IPS-20b (cell line): ENCODE results near the gene PTPRN2.
"Not testable (repeated sequence)": the region's sequence is repeated elsewhere in the genome, so short reads cannot be mapped to it uniquely, and the experiment has no call there.

ENCODE experiments used
- H3K27ac ChIP-seq: one replicate; pipeline ENCODE4 v1.5.1; 2013; ENCODE audit warnings: low read length
- H3K27me3 ChIP-seq: 2 replicates; pipeline ENCODE4 v1.6.1; 2013; ENCODE audit warnings: mild to moderate bottlenecking, low read length, inconsistent platforms; ENCODE audit not compliant: insufficient read depth
- H3K36me3 ChIP-seq: 2 replicates; pipeline ENCODE4 v1.6.1; 2013; ENCODE audit warnings: low read depth, mild to moderate bottlenecking, inconsistent platforms, low read length, moderate library complexity; ENCODE audit not compliant: insufficient read depth
- H3K4me1 ChIP-seq: 2 replicates; pipeline ENCODE4 v1.6.1; 2013; ENCODE audit warnings: mild to moderate bottlenecking, control low read depth, inconsistent platforms, low read length, moderate library complexity; ENCODE audit not compliant: insufficient read depth
- H3K4me3 ChIP-seq: 2 replicates; pipeline ENCODE4 v1.5.1; 2013; ENCODE audit warnings: mild to moderate bottlenecking, low read length, inconsistent platforms
- H3K9ac ChIP-seq: 2 replicates; pipeline ENCODE4 v1.6.1; 2013; ENCODE audit warnings: low read depth, mild to moderate bottlenecking, inconsistent platforms, low read length, moderate library complexity
- H3K9me3 ChIP-seq: 2 replicates; pipeline ENCODE4 v1.6.1; 2013; ENCODE audit warnings: mild to moderate bottlenecking, low read depth, low read length, inconsistent platforms; ENCODE audit not compliant: insufficient read depth

The PTPRN2 gene

GRCh38 chr7:158411232-158411950 lies 176.2 kb downstream of the PTPRN2 start:
- H3K4me1 ChIP-seq, result no peaks in the 10 kb centered on the region
- peaks cover 6% of the 10 kb centered on the region; the same call in 1 of the 2 replicates for H3K9me3 ChIP-seq
- no peaks in the 10 kb centered on the region for H3K36me3 ChIP-seq
- no peak overlapping the region for H3K27ac ChIP-seq
- H3K9ac ChIP-seq, result no peak overlapping the region
- H3K4me3 ChIP-seq, result no peak overlapping the region
- no peaks in the 10 kb centered on the region for H3K27me3 ChIP-seq

GRCh38 chr7:158410720-158411119 lies 176.9 kb downstream of the PTPRN2 start:
- no peak overlapping the region for H3K4me3 ChIP-seq
- no peaks in the 10 kb centered on the region for H3K4me1 ChIP-seq
- no peak overlapping the region for H3K27ac ChIP-seq
- H3K36me3 ChIP-seq, result no peaks in the 10 kb centered on the region
- no peaks in the 10 kb centered on the region for H3K27me3 ChIP-seq
- peaks cover 6% of the 10 kb centered on the region; the same call in 1 of the 2 replicates for H3K9me3 ChIP-seq
- no peak overlapping the region for H3K9ac ChIP-seq

GRCh38 chr7:158409816-158410330 lies 177.8 kb downstream of the PTPRN2 start:
- H3K27ac ChIP-seq, result no peak overlapping the region
- H3K27me3 ChIP-seq, result no peaks in the 10 kb centered on the region

DNA sequence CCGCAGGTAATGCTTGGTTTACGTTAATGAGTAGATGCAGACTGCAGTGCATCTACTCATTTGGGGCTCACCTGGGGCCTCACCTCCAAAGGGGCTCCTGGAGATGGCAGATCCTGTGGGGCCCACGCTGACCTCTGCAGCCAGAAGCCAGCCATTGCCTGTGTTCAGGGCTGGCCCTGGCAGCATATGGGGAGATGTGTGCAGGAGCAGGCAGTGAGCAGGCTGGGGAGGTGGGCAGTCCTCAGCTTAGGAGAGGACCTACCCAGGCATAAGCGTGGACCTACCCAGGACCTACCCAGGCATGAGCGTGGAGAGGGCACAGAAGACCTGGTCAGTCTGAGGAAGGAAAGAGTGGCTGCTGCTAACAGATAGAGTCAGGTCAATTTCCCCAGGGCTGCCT lies 178.5 kb downstream of the PTPRN2 start:
- Histone ChIP-seq H3K9ac (no peak overlapping the region), H3K4me3 (no peak overlapping the region), H3K4me1 (no peaks in the 10 kb centered on the region), H3K27me3 (no peaks in the 10 kb centered on the region), H3K27ac (no peak overlapping the region), H3K36me3 (no peaks in the 10 kb centered on the region), H3K9me3 (peaks cover 6% of the 10 kb centered on the region; the same call in 1 of the 2 replicates)

More at GRCh38 chr7:158409816-158410330, 177.8 kb downstream of the PTPRN2 start:
- no peaks in the 10 kb centered on the region for H3K4me1 ChIP-seq
- no peak overlapping the region for H3K9ac ChIP-seq
- no peaks in the 10 kb centered on the region for H3K36me3 ChIP-seq
- peaks cover 6% of the 10 kb centered on the region; the same call in 1 of the 2 replicates for H3K9me3 ChIP-seq
- no peak overlapping the region for H3K4me3 ChIP-seq

DNA sequence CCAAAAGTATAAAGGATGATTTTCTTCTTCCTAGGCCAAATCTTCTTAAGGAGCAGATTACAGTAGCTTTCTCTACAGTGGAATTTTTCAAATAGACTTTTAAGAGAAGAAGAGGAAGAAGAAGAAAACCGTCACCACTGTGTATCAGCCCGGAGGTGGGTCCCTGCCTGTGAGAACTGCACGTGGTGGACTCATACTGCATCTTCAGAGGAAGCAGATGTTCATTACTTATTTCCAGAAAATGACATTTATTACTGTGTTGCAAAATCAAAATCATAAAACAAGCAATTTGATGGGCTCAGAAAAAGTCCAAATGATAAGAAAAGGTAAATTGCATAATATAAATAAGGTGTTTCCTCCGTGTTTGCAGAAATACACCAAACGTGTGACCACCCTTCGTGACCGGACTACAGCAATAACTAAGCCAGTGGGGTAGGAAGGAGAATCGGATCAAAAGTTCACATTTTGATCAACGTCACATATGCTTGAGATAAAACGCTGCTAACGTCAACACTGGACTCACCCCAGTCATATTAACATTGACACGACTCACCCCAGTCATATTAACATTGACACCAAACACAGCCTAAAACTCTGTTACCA lies 179.2 kb downstream of the PTPRN2 start:
- Histone ChIP-seq H3K27me3 (no peaks in the 10 kb centered on the region), H3K9ac (no peak overlapping the region), H3K36me3 (no peaks in the 10 kb centered on the region), H3K4me1 (no peaks in the 10 kb centered on the region), H3K4me3 (no peak overlapping the region), H3K27ac (no peak overlapping the region), H3K9me3 (peaks cover 9% of the 10 kb centered on the region; the same call in 1 of the 2 replicates)

DNA sequence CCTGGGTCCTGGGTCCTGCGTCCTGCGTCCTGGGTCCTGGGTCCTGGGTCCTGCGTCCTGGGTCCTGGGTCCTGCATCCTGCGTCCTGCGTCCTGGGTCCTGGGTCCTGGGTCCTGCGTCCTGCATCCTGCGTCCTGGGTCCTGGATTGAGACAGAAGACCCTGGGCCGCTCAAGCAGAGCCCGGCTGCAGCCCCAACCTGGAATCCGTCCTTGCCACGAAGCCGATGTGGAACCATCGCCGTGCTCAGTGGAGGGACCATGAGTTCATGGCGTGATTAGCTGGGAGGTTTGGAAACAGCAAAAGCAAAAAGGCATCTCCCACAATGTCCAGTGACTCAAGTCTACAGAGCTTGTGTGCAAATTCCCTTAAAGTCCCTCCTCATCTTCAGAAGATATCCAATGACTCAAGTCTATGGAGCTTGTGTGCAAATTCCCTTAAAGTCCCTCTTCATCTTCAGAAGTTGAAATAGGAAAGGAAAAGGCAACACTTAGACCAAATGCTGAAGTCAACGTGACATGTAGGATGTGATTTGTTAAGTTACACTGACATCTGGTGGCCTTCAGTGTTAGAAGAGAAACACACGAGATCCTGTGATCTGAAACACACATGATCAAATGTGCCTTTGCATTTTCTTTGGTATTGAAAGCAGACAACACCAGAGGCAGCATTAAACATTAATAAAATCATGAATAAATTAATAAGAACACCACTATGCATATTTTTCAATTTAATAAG lies 179.9 kb downstream of the PTPRN2 start:
- H3K4me1 ChIP-seq, result no peaks in the 10 kb centered on the region
- no peak overlapping the region for H3K27ac ChIP-seq
- no peak overlapping the region for H3K9ac ChIP-seq
- H3K9me3 ChIP-seq, result peaks cover 9% of the 10 kb centered on the region; the same call in 1 of the 2 replicates
- H3K4me3 ChIP-seq, result no peak overlapping the region
- H3K36me3 ChIP-seq, result no peaks in the 10 kb centered on the region
- no peaks in the 10 kb centered on the region for H3K27me3 ChIP-seq

- Histone ChIP-seq H3K36me3 (no peaks in the 10 kb centered on the region), H3K9me3 (peaks cover 9% of the 10 kb centered on the region; the same call in 1 of the 2 replicates), H3K4me1 (no peaks in the 10 kb centered on the region), H3K27ac (no peak overlapping the region), H3K4me3 (no peak overlapping the region), H3K27me3 (no peaks in the 10 kb centered on the region), H3K9ac (no peak overlapping the region)
These were observed 180.8 kb downstream of the PTPRN2 start for GRCh38 chr7:158406801-158407200.

DNA sequence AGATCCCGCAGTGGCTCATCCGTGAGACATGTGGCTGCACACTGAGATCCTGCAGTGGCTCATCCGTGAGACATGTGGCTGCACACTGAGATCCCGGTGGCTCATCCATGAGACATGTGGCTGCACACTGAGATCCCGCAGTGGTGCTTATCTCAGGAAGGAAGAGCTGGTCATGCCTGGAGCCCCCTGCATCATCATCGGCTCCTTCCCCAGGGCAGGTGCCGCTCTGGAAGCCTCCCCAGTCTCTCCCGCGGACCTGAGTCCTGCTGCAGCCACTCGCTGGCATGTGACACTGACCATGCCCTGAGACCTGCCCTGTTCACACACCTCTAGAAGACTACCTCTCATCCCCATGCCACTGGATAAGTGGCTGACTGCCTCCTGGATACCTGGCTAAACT lies 181.3 kb downstream of the PTPRN2 start:
- Histone ChIP-seq H3K4me3 (no peak overlapping the region), H3K27ac (no peak overlapping the region), H3K27me3 (no peaks in the 10 kb centered on the region), H3K9ac (no peak overlapping the region), H3K4me1 (no peaks in the 10 kb centered on the region), H3K9me3 (peaks cover 9% of the 10 kb centered on the region; the same call in 1 of the 2 replicates), H3K36me3 (no peaks in the 10 kb centered on the region)

- not testable (repeated sequence) for H3K9me3 ChIP-seq, H3K27me3 ChIP-seq, H3K9ac ChIP-seq, H3K4me3 ChIP-seq, H3K4me1 ChIP-seq, H3K36me3 ChIP-seq, H3K27ac ChIP-seq
These were observed 181.9 kb downstream of the PTPRN2 start for GRCh38 chr7:158405771-158406170.

- no peak overlapping the region for H3K9ac ChIP-seq
- H3K27me3 ChIP-seq, result no peaks in the 10 kb centered on the region
- no peak overlapping the region for H3K27ac ChIP-seq
- H3K36me3 ChIP-seq, result no peaks in the 10 kb centered on the region
- no peak overlapping the region for H3K4me3 ChIP-seq
- H3K4me1 ChIP-seq, result no peaks in the 10 kb centered on the region
- peaks cover 6% of the 10 kb centered on the region; the same call in 1 of the 2 replicates for H3K9me3 ChIP-seq
These were observed 182.3 kb downstream of the PTPRN2 start for GRCh38 chr7:158405324-158405723.

GRCh38 chr7:158404031-158404761 lies 183.4 kb downstream of the PTPRN2 start:
- Histone ChIP-seq H3K9me3 (peaks cover 12% of the 10 kb centered on the region; the same call in 1 of the 2 replicates), H3K27me3 (no peaks in the 10 kb centered on the region), H3K4me3 (no peak overlapping the region), H3K4me1 (no peaks in the 10 kb centered on the region), H3K27ac (no peak overlapping the region), H3K9ac (no peak overlapping the region), H3K36me3 (no peaks in the 10 kb centered on the region)
